GM12865 (cell line): ENCODE data around the gene SVIL.

Experiments used
- DNase-seq: peaks from one replicate; pipeline ENCODE4 v3.0.0; 2010; ENCODE audit warnings: low read depth
- H3K4me3 ChIP-seq: 2 replicates; pipeline ENCODE4 v1.5.1; 2011; ENCODE audit warnings: mild to moderate bottlenecking, low read depth, low read length, control low read depth
- CTCF ChIP-seq: IDR thresholded peaks from 2 replicates; pipeline ENCODE4 v1.5.1; 2011; ENCODE audit warnings: low read length, control low read depth, low read depth, inconsistent platforms; ENCODE audit not compliant: insufficient read depth; ENCODE audit errors: missing control alignments

Gene SVIL

GRCh38 chr10:29649561-29650551, 15.1 kb upstream of the SVIL start:
- no peak for DNase-seq
- TF ChIP-seq CTCF, result no peak
- H3K4me3 ChIP-seq, result no peak overlapping the region

GRCh38 chr10:29648983-29649268, 14.2 kb upstream of the SVIL start:
- no peak for DNase-seq
- TF ChIP-seq CTCF, result no peak
- H3K4me3 ChIP-seq, result no peak overlapping the region

- no peak for TF ChIP-seq CTCF
- DNase-seq, result no peak
- H3K4me3 ChIP-seq, result no peak overlapping the region
Measured at GRCh38 chr10:29648114-29648982, 13.6 kb upstream of the SVIL start.

GRCh38 chr10:29647478-29647877, 12.7 kb upstream of the SVIL start:
- no peak for TF ChIP-seq CTCF
- no peak for DNase-seq
- H3K4me3 ChIP-seq, result no peak overlapping the region

GRCh38 chr10:29646960-29647461, 12.2 kb upstream of the SVIL start:
- TF ChIP-seq CTCF, result no peak
- no peak overlapping the region for H3K4me3 ChIP-seq
- DNase-seq, result no peak

GRCh38 chr10:29646238-29646902, 11.6 kb upstream of the SVIL start:
- no peak for TF ChIP-seq CTCF
- no peak for DNase-seq
- no peak overlapping the region for H3K4me3 ChIP-seq
